Measurements from ENCODE around the gene RNF43.
"Not testable (repeated sequence)": the region's sequence is repeated elsewhere in the genome, so short reads cannot be mapped to it uniquely, and the experiment has no call there.

RNF43 gene

DNA sequence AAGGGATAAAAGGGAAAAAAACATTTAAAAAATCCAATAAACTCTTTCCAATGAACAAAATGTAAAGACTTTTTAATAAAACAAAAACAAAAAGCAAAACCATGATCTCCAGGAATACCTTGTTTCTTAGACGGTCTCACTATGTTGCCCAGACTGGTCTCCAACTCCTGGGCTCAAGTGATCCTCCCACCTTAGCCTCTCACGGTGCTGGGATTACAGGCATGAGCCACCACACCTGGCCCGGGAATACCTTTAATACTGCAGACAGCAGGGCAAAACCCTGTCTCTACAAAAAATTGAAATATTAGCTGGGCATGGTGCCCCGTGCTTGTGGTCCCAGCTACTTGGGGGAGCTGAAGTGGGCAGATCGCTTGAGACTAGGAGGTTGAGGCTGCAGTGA lies 7.9 kb downstream of the RNF43 start:
- no peak for DNase-seq (ENCODE audit: low read depth in 2 of 2)

- DNase-seq (ENCODE audit: low read depth in 2 of 2), result no peak
Observed at GRCh38 chr17:58403311-58403710, 14.0 kb downstream of the RNF43 start.

DNA sequence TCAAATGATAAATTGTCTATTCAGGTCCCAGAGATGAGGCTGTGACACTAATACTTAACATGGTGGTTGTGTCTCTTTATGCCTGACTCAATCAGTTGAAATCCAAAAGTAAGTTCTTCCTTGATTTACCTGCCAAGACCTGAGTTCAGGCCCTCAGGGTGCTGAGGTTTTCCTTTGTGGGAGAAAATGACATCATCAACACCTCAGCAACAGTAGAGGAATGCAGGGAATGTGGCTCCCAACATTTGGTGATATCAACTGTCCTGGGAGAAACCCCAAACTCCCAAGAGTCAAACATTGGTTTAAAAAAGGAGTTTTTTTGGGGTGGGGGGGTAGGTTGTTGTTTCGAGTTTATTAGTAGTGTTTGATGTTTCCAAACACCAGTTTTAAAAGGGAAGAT lies 14.7 kb downstream of the RNF43 start:
- no peak for DNase-seq (ENCODE audit: low read depth in 2 of 2)

DNA sequence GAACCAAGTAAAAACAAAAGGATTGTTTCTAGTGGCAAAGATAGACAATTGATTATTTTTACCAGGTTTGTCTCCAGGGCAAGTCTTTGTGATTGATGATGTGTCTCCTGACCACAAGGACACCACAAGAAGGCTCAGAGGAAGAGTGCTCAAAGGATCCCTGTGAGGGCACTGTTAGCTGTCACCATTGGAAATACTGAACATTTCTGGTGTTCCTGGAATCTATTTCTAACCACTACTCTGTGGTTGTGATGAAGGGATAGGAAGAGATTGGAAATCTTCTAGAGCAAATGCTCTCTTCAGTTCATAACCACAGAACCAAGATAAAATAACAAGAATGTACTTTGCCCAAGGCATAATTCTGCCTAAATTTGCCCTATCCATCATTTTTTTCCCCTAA lies 15.3 kb downstream of the RNF43 start:
- no peak for DNase-seq (ENCODE audit: low read depth in 2 of 2)

- DNase-seq (ENCODE audit: low read depth in 2 of 2), result no peak
Observed at GRCh38 chr17:58401287-58401686, 16.0 kb downstream of the RNF43 start.

- DNase-seq (ENCODE audit: low read depth in 2 of 2), result no peak
Observed at GRCh38 chr17:58400826-58401225, 16.5 kb downstream of the RNF43 start.

DNA sequence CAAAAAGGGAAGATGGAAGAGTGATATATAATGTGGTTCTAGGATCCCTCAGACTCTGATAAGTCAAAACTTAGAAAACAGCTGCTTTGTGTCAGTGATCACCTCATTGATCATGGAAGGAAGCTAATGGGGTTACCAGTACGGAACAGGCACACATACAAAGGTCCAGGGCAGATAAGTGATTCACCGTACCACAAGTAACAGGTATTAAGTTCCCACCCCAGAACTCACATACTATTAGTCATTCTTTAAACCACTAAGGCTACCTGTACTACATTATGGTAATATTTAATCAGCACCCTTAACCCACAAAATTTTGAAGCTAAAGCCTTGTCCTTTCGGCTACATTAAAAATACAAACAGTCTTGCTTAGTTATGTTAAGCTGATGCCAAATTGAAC lies 17.4 kb downstream of the RNF43 start:
- no peak for DNase-seq (ENCODE audit: low read depth in 2 of 2)

GRCh38 chr17:58398574-58399266 lies 18.6 kb downstream of the RNF43 start:
- no peak for DNase-seq (ENCODE audit: low read depth in 2 of 2)

GRCh38 chr17:58397421-58397820 lies 19.9 kb downstream of the RNF43 start:
- DNase-seq (ENCODE audit: low read depth in 2 of 2), result not testable (repeated sequence)

DNA sequence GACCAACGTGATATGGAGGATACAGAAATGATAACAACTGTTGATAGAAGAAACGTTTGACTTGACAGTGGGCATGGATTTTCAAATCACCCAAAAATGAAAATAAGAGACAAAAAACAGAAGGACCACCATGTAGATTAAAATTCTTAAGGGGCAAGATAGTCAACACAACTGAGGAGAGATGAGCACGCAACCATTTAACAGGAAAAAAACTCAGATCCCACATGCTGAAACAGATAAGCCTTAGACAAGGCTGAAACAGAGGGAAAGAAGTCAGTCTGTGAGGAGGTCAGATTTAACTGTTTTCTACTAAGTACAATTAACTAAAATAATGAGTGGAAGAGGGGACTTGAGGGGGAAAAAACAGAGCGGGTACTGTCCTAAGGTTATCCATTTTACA lies 21.2 kb downstream of the RNF43 start:
- no peak for DNase-seq (ENCODE audit: low read depth in 2 of 2)

DNA sequence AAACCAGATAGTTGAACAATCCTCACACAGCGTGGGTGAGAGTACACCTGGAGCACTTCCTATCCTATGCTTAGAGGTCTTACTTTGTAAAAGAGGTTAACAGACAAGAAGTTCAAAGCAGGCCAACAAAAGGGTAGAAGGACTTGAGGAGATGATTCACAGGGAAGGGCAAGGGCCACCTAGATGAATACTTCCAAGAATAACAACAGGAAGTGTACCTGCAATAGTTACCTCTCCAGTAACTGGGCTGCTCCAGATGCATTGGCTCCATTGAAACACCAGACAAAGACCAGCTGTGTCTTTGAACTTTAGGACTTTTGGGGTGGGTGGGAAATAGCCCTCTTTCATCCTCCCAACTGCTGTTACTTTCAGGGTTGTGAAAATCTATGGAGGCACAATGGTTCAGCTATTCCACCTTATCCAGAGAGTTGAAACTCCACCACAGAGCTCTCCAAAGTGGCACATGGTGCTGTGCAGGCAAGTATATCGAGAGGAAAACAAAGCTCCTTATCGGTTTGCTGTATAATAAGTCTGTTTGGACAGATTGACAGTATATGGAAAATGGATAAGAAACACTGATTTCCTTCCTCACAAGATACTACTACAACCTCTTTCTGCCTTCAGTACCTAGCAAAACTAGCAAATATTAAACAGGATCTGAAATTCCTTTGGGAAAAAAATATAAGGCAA lies 22.7 kb downstream of the RNF43 start:
- DNase-seq (ENCODE audit: low read depth in 2 of 2), result no peak

DNA sequence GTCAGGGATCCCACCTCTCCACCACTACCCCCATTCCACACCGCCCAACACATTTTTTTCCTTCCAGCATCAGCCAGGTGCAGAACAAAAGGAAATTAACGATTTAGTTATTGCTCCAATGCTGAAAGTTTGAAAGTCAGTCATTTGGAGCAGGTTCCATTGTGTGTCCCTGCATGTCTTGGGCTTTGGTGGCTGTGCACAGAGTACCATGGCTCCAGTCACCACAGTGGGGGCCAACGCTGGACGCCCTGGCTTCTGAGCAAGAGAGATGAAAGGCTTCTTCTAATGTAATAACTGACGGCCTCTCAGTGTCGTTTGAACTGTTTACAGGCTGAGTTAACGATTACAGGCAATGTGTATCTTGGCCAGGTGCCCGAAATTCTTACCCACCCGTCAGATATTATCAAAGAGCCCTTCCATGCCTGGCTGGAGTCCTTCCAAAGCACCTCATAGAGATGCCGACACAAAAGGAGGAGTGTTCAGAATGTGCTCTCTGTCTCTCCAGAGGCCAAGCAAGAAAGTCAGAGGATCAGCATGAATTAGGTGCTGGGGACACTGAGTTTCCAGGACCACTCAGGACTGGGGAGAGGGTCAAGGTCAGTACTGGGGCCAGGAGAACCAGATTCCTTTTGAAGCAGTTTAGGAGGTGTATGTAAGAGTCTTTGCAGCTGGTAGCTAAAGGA lies 25.9 kb downstream of the RNF43 start:
- no peak for DNase-seq (ENCODE audit: low read depth in 2 of 2)

DNA sequence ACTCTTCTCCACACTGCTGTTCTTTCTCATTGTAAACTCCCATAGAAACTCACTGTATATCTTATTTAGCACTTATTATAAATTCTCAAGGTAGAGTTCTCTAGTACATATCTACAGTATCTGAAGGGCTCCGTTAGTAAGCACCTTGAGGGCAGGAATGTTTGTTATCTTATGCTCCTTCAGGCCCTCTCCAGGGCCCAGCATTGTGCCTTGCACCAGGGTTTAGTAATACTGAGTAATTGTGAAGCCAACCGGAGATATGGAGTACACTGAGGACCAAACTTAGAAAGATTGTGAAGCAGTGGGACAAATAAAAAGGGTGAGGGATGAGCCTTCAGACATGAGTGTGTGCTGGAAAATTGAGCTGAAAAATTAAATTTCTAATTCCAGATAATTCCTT lies 26.4 kb downstream of the RNF43 start:
- no peak for DNase-seq (ENCODE audit: low read depth in 2 of 2)

DNA sequence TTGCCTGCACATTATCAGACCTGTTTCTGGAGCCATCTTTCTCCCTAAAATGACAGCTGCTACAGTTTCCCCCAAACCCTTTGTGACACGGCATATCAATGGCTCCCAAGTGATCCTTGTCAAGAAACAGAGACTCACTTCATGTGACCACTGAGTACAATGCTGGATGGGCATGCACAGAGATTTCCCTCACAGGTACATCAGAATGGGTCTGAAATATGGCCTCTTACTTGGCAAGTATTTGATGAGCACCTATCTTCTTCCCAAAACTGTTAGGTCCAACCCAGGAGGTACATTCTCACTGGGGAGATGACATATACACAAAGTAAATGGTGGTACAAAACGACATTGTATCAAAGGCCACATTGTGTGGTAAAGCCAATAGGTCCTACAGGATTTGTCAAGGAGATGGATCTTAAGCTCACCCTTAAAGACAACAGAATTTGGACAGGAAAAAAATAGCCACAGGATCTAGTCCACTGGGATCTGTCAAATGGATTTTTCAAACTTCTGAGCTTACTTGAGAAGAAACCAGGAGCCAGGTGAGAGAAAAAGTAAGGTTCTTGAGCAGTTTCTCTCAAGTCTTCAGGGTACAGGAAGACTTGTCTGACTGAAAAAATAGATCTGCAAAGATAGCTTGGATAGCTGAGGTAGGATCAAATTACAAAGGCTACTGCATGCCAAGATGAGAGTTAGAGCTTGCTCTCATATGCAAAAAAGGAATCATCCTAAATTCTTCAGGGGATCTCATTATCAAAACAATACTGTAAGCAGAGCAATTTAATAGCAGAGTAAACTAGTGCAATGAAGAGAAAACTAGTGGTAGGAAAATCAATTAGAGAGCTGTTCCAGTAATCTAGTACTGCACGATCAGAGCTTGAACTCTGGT lies 28.8 kb downstream of the RNF43 start:
- DNase-seq (ENCODE audit: low read depth in 2 of 2), result no peak

DNA sequence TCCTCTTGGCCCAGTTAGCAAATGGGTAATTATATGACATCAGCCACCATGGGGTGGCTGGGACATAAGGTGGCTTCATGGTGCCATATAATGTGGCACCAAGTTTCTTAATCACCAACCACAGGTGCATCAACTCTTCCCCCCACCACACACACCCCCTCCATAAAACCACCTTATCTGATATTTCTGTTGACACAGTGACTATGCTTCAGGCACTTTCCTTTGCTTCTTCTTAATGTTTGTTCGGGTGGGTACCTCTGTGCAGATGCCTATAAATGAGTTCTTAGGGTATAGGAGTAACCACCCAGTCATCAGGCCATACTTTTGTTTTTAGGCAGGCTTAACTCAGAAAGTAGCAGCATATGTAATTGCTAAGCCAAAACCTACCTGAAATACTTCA lies 29.5 kb downstream of the RNF43 start:
- DNase-seq (ENCODE audit: low read depth in 2 of 2), result no peak

GRCh38 chr17:58386708-58387107 lies 30.6 kb downstream of the RNF43 start:
- DNase-seq (ENCODE audit: low read depth in 2 of 2), result no peak

DNA sequence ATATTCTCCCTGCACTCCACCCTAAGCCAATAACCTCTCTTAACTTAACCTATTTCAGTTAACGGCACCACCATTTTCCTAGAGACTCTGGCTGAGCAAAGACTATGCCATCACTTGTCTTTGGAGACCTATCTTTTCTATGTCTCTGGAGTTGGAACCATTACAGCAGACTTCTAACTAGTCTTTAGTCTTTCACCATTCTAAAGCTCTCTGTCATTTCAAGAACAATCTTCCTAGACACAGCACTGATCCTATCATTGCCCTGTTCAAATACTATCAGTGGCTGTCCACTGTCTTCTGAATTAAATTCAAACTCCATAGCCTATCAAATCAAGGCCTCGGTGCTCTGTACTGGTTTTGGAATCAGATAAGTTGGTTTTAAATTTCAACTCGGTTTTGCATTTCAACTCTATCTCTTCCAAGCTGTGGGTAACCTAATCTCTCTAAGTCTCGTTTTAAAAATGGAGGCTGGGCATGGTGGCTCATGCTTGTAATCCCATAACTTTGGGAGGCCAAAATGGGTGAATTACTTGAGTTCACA lies 31.9 kb downstream of the RNF43 start:
- no peak for DNase-seq (ENCODE audit: low read depth in 2 of 2)

- no peak for DNase-seq (ENCODE audit: low read depth in 2 of 2)
Observed at GRCh38 chr17:58384897-58385296, 32.4 kb downstream of the RNF43 start.

- no peak for DNase-seq (ENCODE audit: low read depth in 2 of 2)
Observed at GRCh38 chr17:58383892-58384462, 33.4 kb downstream of the RNF43 start.

DNA sequence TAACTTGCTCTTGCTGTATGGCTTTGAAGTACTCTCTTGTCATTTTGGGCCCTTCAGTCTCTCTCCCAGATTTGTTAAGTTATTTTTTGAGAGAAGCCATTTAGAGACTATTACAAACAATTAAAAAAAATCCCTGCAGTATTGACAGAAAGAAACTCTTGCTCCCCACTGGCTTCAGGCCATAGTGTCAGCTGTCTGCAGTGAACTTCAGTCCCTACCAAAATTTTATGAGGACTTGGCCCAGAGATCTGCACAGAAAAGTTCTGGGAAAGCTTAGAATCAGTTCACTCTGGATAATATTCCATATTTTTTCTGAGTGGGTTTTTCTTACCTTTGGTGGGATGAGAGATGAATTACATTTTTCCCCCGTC lies 34.5 kb downstream of the RNF43 start:
- no peak for DNase-seq (ENCODE audit: low read depth in 2 of 2)

GRCh38 chr17:58382108-58382871 lies 35.0 kb downstream of the RNF43 start:
- no peak for DNase-seq (ENCODE audit: low read depth in 2 of 2)
